Left colon (tissue), 2 donors: ENCODE data around the gene ITGA3. TPM values are rescaled to one million over a fixed set of nuclear protein-coding genes. Genes with fewer than 3 reads are reported as not detected.

Experiments
- ATAC-seq: fragments of 200-7000 bp; cut with Tn5 transposase; one replicate; pipeline ENCODE4 v1.9.1; 2020; ENCODE audit warnings: mild to moderate bottlenecking, moderate library complexity
- DNase-seq, 2 donors: peaks; one replicate each; pipeline ENCODE4 v3.0.0-alpha.2; 2020
- intact Hi-C, 2 donors: fragments of 100-400 bp; cut with DNase I in 1 of 2; cut with micrococcal nuclease in 1 of 2; formaldehyde crosslinking; loops; one replicate each; pipeline versions ENCODE4 v1.11.2 to v1.14.0; 2022; cut with DNase I, micrococcal nuclease
- total RNA-seq, 2 donors: library from RNA; stranded (reverse); fragmentation: NEBNext Ultra II Directional; extraction: Animal tissue kit (Norgen Biotek cat#: 25700); gene quantifications; one replicate each; pipeline ENCODE4 v1.2.1, GENCODE V29; 2021
- donor health status: DM: no; HTN: no; CAD: no.
- donor health status: DM: yes; HTN: yes; CAD: no.

The ITGA3 gene
- total RNA-seq, 2 donors from 2014 or later = 130 to 170 TPM

- intact Hi-C loops = loop anchor here in 1 of 2 donors (10.0 kb wide), 1 partner anchor 63 kb away; no protein-coding TSS in a partner anchor
- no peak for DNase-seq
- ATAC-seq = peak; percentile 43
Observed at GRCh38 chr17:50111673-50112655, 56.1 kb downstream of the ITGA3 start.

GRCh38 chr17:50112694-50113093 is 56.8 kb downstream of the ITGA3 start:
- DNase-seq (no peak), ATAC-seq (peak; percentile 52)
- intact Hi-C loops = loop anchor here in 1 of 2 donors (10.0 kb wide), 1 partner anchor 62 kb away; no protein-coding TSS in a partner anchor

GRCh38 chr17:50113624-50114320 is 57.9 kb downstream of the ITGA3 start:
- DNase-seq = no peak
- intact Hi-C loops = loop anchor here in 1 of 2 donors (10.0 kb wide), 1 partner anchor 61 kb away; no protein-coding TSS in a partner anchor
- no peak for ATAC-seq

- no peak for DNase-seq
- intact Hi-C loops = loop anchor here in 1 of 2 donors (10.0 kb wide), 1 partner anchor 60 kb away; no protein-coding TSS in a partner anchor
- no peak for ATAC-seq
Observed at GRCh38 chr17:50114401-50114800, 58.5 kb downstream of the ITGA3 start.

GRCh38 chr17:50114849-50115357 is 59.0 kb downstream of the ITGA3 start:
- intact Hi-C loops = loop anchor here in 1 of 2 donors (10.0 kb wide), 1 partner anchor 60 kb away; no protein-coding TSS in a partner anchor
- ATAC-seq (peak; percentile 18), DNase-seq (no peak)

- intact Hi-C loops = loop anchor here in 1 of 2 donors (10.0 kb wide), 1 partner anchor 59 kb away; no protein-coding TSS in a partner anchor
- ATAC-seq = no peak
- no peak for DNase-seq
Observed at GRCh38 chr17:50115756-50116155, 59.8 kb downstream of the ITGA3 start.

- peak in 1 of 2 donors; percentile 73 for DNase-seq
- intact Hi-C loops = loop anchor here in 1 of 2 donors (10.0 kb wide), 1 partner anchor 57 kb away; no protein-coding TSS in a partner anchor
- ATAC-seq = peak; percentile 74
Observed at GRCh38 chr17:50117202-50118051, 61.5 kb downstream of the ITGA3 start.

- intact Hi-C loops = loop anchor here in 1 of 2 donors (10.0 kb wide), 1 partner anchor 57 kb away; no protein-coding TSS in a partner anchor
- no peak for DNase-seq
- ATAC-seq = no peak
Observed at GRCh38 chr17:50118076-50118827, 62.3 kb downstream of the ITGA3 start.

- no peak for ATAC-seq
Observed at GRCh38 chr17:50118828-50119218, 62.9 kb downstream of the ITGA3 start.

GRCh38 chr17:50120475-50121253 is 64.8 kb downstream of the ITGA3 start:
- intact Hi-C loops = no loop called here
- no peak for ATAC-seq

More at GRCh38 chr17:50118828-50119218, 62.9 kb downstream of the ITGA3 start:
- DNase-seq = no peak
- intact Hi-C loops = loop anchor here in 1 of 2 donors (10.0 kb wide), 1 partner anchor 56 kb away; no protein-coding TSS in a partner anchor

GRCh38 chr17:50122945-50123344 is 67.0 kb downstream of the ITGA3 start:
- intact Hi-C loops = no loop called here
- no peak for DNase-seq
- no peak for ATAC-seq

More at GRCh38 chr17:50120475-50121253, 64.8 kb downstream of the ITGA3 start:
- no peak for DNase-seq

- DNase-seq (no peak), ATAC-seq (peak; percentile 43)
- intact Hi-C loops = no loop called here
Observed at GRCh38 chr17:50123649-50124349, 67.9 kb downstream of the ITGA3 start.

- no peak for DNase-seq
- intact Hi-C loops = no loop called here
- no peak for ATAC-seq
Observed at GRCh38 chr17:50125420-50125997, 69.6 kb downstream of the ITGA3 start.

- ATAC-seq (no peak), DNase-seq (no peak)
- intact Hi-C loops = no loop called here
Observed at GRCh38 chr17:50127697-50128361, 71.9 kb downstream of the ITGA3 start.
